MCF 10A (cell line): ENCODE measurements around the gene MTX1. TPM values are rescaled to one million over a fixed set of nuclear protein-coding genes. Genes with fewer than 3 reads are reported as not detected.

ENCODE experiments used
- BruUV-seq: library from RNA; stranded (reverse); fragments of 400-500 nt; replicated peaks from 2 replicates; lab custom pipeline; 2021; lab: Mats Ljungman, UMichigan
- CTCF ChIA-PET: fragments of 300-600 bp; sonication (Branson Sonifier 250); formaldehyde crosslinking; extraction: SDS; loops from one replicate; lab custom pipeline; 2021; ENCODE audit warnings: antibody characterized with exemption, inconsistent platforms; lab: Yijun Ruan, JAX
- POLR2A ChIA-PET: fragments of 300-600, 350-650 bp; sonication (Branson Sonifier 250); formaldehyde crosslinking; extraction: SDS; loops from one replicate; lab custom pipeline; 2020; ENCODE audit warnings: antibody characterized with exemption, inconsistent platforms; lab: Yijun Ruan, JAX
- DNase-seq: peaks from one replicate; pipeline ENCODE4 v3.0.0-alpha.2; 2018; ENCODE audit not compliant: unreplicated experiment
- H3K27ac Mint-ChIP-seq: one replicate; pipeline ENCODE4 v1.8.0; 2022; ENCODE audit warnings: mild to moderate bottlenecking, low read depth, mixed read lengths; ENCODE audit not compliant: unreplicated experiment
- H3K27me3 Mint-ChIP-seq: one replicate; pipeline ENCODE4 v1.8.0; 2022; ENCODE audit warnings: mixed read lengths; ENCODE audit not compliant: insufficient read depth, unreplicated experiment
- H3K36me3 Mint-ChIP-seq: one replicate; pipeline ENCODE4 v1.8.0; 2022; ENCODE audit warnings: mild to moderate bottlenecking, moderate library complexity, mixed read lengths; ENCODE audit not compliant: insufficient read depth, unreplicated experiment
- H3K4me1 Mint-ChIP-seq: one replicate; pipeline ENCODE4 v1.8.0; 2022; ENCODE audit warnings: mixed read lengths; ENCODE audit not compliant: insufficient read depth, unreplicated experiment
- H3K4me3 Mint-ChIP-seq: one replicate; pipeline ENCODE4 v1.8.0; 2022; ENCODE audit warnings: mild to moderate bottlenecking, moderate library complexity, mixed read lengths; ENCODE audit not compliant: unreplicated experiment
- H3K9me3 Mint-ChIP-seq: one replicate; pipeline ENCODE4 v1.8.0; 2022; ENCODE audit warnings: mixed read lengths; ENCODE audit not compliant: unreplicated experiment
- CTCF ChIP-seq: fragments of 200-600 bp; IDR thresholded peaks from one replicate; pipeline ENCODE4 v1.8.0; 2022; ENCODE audit warnings: antibody characterized with exemption, mild to moderate bottlenecking; ENCODE audit not compliant: unreplicated experiment
- intact Hi-C: fragments of 100-400 bp; cut with micrococcal nuclease; formaldehyde crosslinking; loops from 2 replicates; pipeline ENCODE4 v1.14.1; 2022
- total RNA-seq: library from RNA; stranded (reverse); gene quantifications from 2 replicates; pipeline ENCODE4 v1.2.3, GENCODE V29; 2022

MTX1 gene
- total RNA-seq, 1 experiment from 2014 or later: 67.4 TPM

DNA sequence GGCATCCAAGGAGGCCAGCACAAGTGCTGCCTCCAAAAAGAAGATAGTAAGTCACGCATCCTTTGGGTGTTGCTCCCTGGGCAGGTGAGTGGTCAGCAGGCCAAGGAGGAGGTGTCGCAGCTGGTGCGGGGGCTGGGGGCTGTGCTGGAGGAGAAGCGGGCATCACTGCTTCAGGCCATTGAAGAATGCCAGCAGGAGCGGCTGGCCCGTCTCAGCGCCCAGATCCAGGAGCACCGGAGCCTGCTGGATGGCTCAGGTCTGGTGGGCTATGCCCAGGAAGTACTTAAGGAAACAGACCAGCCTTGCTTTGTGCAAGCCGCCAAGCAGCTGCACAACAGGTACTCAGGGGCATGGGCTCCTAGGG, 30.6 kb upstream of the MTX1 start:
- TF ChIP-seq CTCF: no peak
- H3K9me3 Mint-ChIP-seq: no peaks in the 10 kb centered on the region
- H3K4me3 Mint-ChIP-seq: no peak overlapping the region
- peaks cover 7% of the 10 kb centered on the region for H3K36me3 Mint-ChIP-seq
- DNase-seq: no peak
- no peak overlapping the region for H3K27ac Mint-ChIP-seq
- CTCF ChIA-PET: interaction anchor here (0.6 to 3.5 kb wide), 19 partner anchors 7 to 414 kb away, joined by 3 to 54 read pairs (median 5); partner anchors contain the start of genes CLK2, MTX1 and THBS3
- peaks cover 29% of the 10 kb centered on the region for H3K4me1 Mint-ChIP-seq
- no peaks in the 10 kb centered on the region for H3K27me3 Mint-ChIP-seq
- POLR2A ChIA-PET: interaction anchor here (0.5 to 15.7 kb wide), 4 partner anchors 17 to 107 kb away, joined by 3 to 215 read pairs (median 6); no protein-coding TSS in a partner anchor
- no TSS peak for BruUV-seq
- intact Hi-C loops: loop anchor here (2.0 to 5.0 kb wide), 2 partner anchors 15 to 414 kb away; no protein-coding TSS in a partner anchor

DNA sequence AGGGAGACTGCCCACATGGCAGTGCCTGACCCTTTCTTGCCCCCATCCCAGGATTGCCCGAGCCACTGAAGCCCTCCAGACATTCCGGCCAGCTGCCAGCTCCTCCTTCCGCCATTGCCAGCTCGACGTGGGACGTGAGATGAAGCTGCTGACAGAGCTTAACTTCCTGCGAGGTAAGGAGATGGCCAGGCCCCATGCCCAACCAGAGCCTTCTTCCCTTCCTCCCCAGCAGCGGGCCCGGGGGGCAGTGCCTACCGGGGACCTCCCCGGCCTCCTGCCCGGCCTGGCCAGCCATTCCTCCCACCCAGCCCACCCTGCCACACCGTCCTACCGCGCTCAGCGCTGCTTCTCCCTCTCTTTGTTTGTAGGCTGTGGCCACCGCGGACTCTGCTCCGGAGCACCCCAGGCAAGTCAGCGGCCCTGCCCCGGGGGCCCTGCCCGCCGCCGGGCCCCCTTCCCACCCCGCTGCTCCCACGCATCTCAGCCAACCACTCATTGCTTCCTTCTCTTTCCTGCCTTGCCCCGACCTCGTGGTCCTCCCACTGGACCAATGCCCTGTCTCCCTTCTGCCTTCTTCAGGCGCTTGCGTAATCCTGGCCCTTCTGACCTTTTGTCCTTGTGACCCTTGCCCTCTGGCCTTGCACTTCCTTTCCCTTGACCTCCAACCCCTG, 29.9 kb upstream of the MTX1 start:
- BruUV-seq: no TSS peak
- ChIA-PET POLR2A (interaction anchor here (0.5 to 15.7 kb wide), 2 partner anchors 16 to 106 kb away, joined by 3 to 215 read pairs; no protein-coding TSS in a partner anchor), CTCF (interaction anchor here (0.6 to 2.4 kb wide), 12 partner anchors 12 to 414 kb away, joined by 3 to 54 read pairs (median 4); partner anchors contain the start of genes MTX1 and THBS3)
- peaks cover 25% of the 10 kb centered on the region for H3K4me1 Mint-ChIP-seq
- H3K36me3 Mint-ChIP-seq: peaks cover 5% of the 10 kb centered on the region
- no peak for DNase-seq
- no peaks in the 10 kb centered on the region for H3K27me3 Mint-ChIP-seq
- intact Hi-C loops: loop anchor here (5.0 kb wide), 1 partner anchor 414 kb away; no protein-coding TSS in a partner anchor
- no peak for TF ChIP-seq CTCF
- H3K27ac Mint-ChIP-seq: no peak overlapping the region
- no peaks in the 10 kb centered on the region for H3K9me3 Mint-ChIP-seq
- H3K4me3 Mint-ChIP-seq: no peak overlapping the region

DNA sequence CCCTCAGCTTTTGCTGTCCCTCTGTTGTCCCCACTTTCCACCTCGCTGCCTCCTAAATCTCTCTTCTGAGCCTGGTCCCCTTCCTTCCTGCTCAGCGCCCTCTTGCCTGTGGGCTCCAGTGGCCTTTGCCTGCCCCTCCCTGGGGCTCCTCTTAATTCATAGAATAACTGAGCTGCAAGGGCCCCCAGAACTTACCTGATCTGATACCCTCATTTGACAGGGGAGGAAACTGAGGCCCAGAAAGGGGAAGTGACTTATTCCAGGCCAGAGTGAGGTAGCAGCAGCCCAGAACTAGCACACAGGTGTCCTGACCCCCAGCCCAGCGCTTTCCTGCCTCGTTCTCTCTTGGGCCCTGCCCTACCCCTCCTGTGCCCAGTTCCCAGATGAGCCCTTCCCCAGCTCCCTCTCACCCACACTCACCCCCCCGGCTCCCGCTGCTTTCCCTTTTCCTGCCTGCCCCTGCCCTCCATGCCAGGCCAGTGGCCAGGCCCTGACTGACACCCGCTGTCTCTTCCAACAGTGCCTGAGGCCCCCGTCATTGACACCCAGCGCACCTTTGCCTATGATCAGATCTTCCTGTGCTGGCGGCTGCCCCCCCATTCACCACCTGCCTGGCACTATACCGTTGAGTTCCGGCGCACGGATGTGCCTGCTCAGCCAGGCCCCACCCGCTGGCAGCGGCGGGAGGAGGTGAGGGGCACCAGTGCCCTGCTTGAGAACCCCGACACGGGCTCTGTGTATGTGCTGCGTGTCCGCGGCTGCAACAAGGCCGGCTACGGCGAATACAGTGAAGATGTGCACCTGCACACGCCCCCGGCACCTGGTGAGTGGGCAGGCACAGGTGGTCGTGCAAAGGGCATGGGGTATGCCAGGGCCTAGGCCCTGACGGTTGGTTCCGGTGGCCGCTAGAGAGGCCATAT, 29.1 kb upstream of the MTX1 start:
- Mint-ChIP-seq H3K4me3 (no peak overlapping the region), H3K36me3 (peaks cover 5% of the 10 kb centered on the region), H3K4me1 (peaks cover 19% of the 10 kb centered on the region), H3K9me3 (no peaks in the 10 kb centered on the region), H3K27ac (no peak overlapping the region), H3K27me3 (no peaks in the 10 kb centered on the region)
- ChIA-PET POLR2A (interaction anchor here (0.7 to 15.7 kb wide), 2 partner anchors 15 to 144 kb away, joined by 4 to 215 read pairs; no protein-coding TSS in a partner anchor), CTCF (interaction anchor here (1.0 to 2.4 kb wide), 6 partner anchors 13 to 88 kb away, joined by 3 to 16 read pairs (median 3); no protein-coding TSS in a partner anchor)
- BruUV-seq: no TSS peak
- TF ChIP-seq CTCF: no peak
- intact Hi-C loops: loop anchor here (5.0 kb wide), 1 partner anchor 413 kb away; no protein-coding TSS in a partner anchor
- no peak for DNase-seq
